HG03025 (cell line): ENCODE measurements around the gene CHD1.
A peak's percentile ranks its signal among the peaks of the same experiment; 100 is the strongest.

Experiments used
- ATAC-seq: cut with Tn5 transposase; IDR thresholded peaks from one replicate; pipeline ENCODE4 v1.9.1; 2021; ENCODE audit warnings: mild to moderate bottlenecking, moderate library complexity; ENCODE audit not compliant: unreplicated experiment, low FRiP score

The CHD1 gene

GRCh38 chr5:98936948-98937715 lies 8.3 kb upstream of the CHD1 start:
- ATAC-seq: no peak

DNA sequence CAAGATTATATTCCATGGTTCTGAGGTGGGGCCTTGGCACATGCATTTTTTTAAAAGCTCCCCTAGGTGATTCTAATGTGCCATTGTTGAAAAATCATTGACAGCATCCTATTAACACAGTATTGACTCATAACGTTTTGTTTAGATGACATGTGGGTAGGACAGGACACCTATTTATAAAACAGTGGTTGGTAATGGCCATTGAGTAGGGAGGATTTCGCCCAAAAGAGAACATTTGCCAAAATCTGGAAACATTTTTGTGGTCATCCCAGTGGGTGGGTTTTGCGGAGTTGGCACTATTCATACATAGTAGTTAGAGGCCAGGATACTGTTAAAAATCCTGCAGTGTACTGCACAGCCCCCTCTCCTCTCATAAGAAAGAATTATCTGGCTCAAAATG lies 6.4 kb upstream of the CHD1 start:
- no peak for ATAC-seq

DNA sequence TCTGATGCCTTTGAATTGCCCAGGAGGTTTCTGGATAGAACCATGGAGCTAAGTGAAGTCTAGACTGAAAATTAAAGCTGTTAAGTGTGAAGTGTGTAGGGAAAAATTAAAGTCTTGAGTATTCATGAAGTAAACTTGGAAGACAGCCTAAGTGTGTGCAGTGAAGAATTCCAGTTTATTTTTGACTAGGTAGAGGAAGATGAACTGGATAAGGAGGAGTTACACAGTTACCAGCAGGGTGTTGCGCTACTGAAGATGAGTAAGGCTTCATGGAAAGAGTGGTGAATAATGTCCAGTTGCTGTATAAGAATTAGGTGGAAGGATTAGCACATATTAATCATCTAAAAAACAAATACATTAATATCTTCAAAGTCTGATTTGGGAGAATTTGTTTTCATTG lies 5.7 kb upstream of the CHD1 start:
- no peak for ATAC-seq

GRCh38 chr5:98933445-98934072 lies 4.8 kb upstream of the CHD1 start:
- peak; percentile 21 for ATAC-seq

DNA sequence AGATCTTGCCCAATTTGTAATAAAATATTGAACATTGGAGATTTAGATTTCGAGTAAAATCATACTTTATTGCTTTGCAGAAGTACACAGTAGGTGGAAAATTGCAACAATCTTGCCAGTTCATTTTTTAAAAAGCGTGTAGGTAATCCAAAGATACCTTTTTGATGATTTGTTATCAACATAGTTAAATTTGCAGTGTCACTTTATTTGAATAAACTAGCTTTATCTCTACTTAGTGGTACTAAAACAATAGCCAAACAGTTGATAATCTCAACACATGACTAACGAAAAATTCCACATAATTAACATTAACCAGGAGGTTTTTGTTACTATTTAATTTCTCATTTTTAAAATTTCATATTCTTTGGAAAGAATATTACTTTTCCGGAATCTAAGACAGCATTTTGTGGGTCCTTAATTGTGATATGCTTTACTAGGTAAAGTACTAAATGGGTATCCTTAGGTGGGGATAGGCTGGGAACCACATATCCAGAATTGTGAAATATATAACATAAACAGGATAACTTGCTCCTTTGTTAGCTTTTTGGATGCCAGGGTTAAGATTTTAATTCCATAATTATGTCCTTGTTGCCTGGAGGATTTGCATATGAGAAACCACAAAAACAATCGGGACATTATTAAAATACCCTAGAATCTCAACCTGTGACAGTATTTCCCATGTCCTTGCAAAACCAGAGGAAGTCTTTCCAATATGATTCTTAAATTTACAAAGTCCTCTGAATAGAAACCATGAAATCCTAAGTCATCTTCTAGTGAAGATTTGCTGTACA lies 2.4 kb upstream of the CHD1 start:
- no peak for ATAC-seq

DNA sequence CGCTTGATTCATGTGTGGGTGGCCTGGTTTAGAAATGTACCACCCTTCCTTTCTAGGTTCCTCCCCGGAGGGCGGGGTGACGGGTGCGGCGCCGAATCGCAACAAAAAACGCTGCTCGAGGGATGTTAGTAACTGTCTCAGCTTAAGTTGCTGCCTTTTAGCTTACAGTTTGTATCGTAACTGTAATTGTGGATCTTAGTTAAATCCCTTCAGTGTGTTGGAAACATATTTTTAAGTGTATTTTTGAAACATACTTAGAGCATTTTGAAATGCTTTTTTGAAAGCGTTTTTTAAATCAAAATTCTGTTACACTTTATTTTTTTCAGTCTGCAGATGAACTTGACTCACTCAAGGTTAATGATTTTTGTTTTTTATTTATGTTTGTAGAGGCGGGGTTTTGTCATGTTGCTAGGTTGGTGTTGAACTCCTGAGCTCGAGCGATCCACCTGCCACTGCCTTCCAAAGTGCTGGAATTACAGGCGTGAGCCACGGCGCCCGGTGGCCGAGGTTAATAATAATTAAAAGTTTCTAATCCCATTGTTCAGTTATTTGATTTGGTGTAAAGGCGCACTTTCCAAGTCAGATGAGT lies 997 bp upstream of the CHD1 start:
- ATAC-seq: peak; percentile 64

DNA sequence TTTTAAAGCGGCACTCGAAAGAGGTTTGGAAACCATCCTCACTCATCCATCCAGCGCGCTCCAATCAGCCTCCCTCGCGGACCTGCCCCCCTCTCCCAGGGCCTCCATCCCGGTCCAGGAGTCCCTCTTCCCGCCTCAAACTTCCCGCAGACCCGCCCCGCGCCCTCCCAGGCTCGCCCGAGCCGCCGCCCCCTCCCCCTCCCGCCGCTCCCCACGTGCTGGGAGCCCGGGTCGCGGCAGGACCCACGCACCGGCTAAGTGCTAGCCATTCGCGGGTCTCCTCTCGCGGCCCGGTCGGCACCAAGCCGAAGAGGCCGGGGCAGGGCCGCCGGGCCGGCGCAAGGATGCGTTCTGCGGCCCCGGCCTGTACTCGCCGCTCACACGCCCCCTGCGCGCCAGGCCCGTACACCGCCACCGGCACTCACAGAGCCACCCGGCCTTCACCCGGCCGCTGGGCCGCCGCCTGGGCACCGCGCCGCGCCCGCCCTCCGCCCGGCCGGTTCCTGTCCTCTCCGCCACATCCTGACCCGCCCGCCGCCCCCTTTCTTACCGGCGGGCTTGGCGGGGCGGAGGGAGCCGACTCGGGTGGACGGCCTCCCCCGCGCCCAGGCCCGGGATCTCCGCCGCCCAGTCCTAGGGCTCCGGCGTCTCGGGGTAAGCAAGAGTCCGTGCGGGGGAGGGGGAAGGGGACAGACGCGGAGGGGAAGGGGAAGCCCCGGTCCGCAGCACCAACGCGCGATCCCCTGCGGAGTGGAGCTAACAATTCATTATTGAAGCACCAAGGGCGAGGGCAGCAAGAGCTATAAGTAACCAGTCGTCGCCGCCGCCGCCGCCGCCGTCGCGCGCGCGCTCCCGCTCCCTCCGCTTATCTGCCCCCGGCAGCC lies 576 bp downstream of the CHD1 start:
- peak; percentile 36 for ATAC-seq

GRCh38 chr5:98927242-98927988 lies 1.4 kb downstream of the CHD1 start:
- peak; percentile 16 for ATAC-seq

DNA sequence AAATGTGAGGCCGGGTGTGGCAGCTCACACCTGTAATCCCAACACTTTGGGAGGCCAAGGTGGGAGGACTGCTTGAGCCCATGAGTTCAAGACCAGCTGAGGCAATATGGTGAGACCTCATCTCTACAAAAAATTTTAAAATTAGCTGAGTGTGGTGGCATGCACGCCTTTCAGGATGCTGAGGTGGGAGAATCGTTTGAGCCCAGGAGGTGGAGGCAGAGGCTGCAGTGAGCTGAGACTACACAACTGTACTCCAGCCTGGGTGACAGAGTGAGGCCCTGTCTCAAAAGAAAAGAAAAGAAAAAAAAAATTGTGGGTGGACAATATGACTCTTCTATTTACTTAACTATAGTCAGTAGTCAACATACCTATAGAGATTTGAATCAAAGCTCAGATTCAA lies 4.8 kb downstream of the CHD1 start:
- ATAC-seq: no peak

DNA sequence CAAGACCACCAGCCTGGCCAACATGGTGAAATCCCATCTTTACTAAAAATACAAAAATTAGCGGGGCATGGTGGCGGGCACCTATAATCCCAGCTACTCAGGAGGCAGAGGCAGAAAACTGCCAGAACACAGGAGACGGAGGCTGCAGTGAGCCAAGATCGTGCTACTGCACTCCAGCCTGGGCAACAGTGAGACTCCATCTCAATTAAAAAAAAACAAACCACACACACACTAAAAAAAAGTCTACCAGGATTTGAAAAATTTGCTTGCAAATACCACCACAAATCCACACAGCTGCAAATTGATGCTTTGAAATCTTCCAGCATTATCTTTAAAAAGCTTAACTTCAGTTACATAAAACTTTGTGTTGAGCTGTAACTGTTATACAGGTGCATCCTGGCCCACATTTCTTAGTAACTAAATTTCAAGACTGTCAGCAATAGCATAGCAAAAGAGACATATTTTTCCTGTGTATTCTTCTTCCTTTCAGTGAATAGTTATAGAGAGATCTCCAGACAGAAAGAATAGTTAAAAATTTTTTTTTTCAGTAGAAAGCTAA lies 6.8 kb downstream of the CHD1 start:
- ATAC-seq: no peak

DNA sequence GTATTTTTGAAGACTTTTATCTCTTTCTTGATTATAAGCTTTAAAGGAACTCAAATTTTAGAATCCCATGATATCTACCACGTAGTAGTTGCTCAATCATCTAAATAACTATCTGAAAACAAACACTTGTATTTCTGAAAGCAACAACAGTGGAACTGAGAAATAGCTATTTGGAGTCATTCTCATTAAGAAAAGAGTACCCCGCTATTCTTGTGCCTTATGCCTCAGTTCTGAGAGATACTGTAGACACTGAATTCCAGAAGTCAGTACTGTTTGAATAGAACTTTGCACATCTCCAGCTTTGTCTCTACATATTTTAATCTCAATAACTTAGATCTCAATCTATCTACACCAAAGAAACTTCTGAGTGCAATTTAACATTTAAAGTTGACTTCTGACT lies 11.4 kb downstream of the CHD1 start:
- ATAC-seq: peak; percentile 74

- ATAC-seq: no peak
These were observed 12.3 kb downstream of the CHD1 start for GRCh38 chr5:98916540-98916939.

DNA sequence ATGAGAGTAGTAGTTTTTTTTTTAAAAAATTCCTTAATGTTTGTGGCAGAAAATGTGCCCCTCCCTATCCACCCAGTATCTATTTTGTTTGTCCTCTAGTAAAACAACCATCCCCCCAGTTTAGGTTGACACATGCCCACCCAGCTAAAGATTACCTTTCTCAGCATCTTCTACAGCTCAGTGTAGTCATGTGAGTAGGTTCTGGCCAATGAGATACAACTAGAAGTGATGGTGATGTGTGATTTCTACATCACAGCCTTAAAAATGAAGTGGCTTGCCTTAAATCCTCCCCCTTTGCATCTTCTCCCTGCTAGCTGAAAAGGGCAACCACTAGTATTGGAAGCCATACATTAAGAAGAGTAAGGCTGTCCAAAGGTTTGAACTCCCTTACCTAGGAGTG lies 14.9 kb downstream of the CHD1 start:
- ATAC-seq: no peak

DNA sequence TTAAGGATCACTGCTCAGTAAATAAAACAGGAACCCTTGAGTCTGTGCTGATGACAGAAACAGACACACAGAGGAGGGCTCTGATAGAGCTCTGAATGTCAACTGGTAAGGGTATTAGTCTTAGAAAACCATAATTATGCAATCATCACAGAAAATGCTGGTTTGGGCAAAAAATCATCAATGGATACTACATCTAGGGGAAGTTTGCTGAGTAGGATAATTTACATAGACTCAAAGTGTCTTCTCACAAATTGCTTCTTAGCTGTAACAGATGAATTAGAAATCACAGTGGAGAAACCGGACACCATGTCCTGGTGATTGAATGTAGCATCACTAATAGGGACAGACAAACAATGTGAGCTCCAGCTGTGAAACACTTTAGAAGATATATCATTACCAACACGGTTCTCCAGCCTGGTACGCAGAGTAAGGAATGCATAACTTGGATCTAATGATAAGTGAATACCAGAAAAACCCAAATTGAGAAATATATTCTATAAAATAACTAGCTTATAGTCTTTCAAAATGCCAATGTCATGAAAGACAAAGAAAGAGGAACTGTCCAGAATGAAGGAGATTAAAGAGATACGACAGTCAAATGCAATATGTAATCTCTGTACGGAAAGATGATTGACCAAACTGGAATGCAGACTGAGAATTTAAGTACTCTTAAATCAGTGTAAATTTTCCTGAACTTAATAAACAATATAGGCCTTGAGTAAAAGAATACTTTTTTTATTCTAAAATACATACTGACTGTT lies 17.3 kb downstream of the CHD1 start:
- ATAC-seq: no peak

- no peak for ATAC-seq
These were observed 19.4 kb downstream of the CHD1 start for GRCh38 chr5:98909363-98909762.

GRCh38 chr5:98907951-98908350 lies 20.9 kb downstream of the CHD1 start:
- ATAC-seq: no peak

DNA sequence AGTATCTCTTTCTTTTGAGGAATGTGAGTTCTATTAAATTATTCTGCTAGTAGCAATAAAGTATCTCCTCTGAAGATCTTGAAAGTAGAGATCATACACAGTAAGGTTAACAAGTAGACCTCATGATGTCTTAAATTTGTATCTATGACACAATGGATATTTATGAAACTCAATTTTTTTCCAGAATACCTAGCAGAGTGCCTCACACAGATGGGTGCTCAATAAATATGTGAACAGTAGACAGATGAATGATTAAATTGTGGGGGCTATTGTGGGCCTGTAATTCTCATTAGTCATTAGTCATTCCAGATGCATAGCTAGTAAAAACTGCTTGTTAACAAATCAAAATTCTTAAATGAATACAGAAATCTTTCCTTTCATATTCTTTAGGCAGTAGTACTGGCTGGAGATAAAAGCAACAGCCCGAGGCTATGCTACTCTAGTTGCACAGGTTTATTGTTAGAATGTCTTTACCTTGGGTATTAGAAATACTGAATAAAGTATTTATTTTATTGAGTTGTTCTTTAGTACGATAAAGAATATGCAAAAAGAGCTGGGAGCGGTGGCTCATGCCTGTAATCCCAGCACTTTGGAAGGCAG lies 22.0 kb downstream of the CHD1 start:
- no peak for ATAC-seq
